Gastroesophageal sphincter (tissue), 3 donors: ENCODE results near the gene ASB2.

ENCODE experiments used
- CTCF ChIP-seq, 4 experiments: fragments of 200-600 bp in 2 of 4; fragments of 450-650 bp in 2 of 4; sonication (generic) in 1 of 4; IDR thresholded peaks; one replicate each; pipeline ENCODE4 v1.5.1; 2017 to 2019; ENCODE audit warnings: antibody characterized with exemption in 4 of 4, mild to moderate bottlenecking in 2 of 4, moderate library complexity in 2 of 4
- EP300 ChIP-seq: sonication (generic); formaldehyde crosslinking; IDR thresholded peaks from one replicate; pipeline ENCODE4 v1.6.1; 2017; ENCODE audit warnings: antibody characterized with exemption, mild to moderate bottlenecking
- POLR2AphosphoS5 ChIP-seq: sonication (generic); formaldehyde crosslinking; IDR thresholded peaks from one replicate; pipeline ENCODE4 v1.6.1; 2017; ENCODE audit warnings: antibody characterized with exemption

GRCh38 chr14:93898081-93898611 lies 78.2 kb downstream of the ASB2 start:
- TF ChIP-seq CTCF (IDR thresholded peaks at IDR 0.05) = no peak
- no peak for TF ChIP-seq POLR2AphosphoS5
- TF ChIP-seq EP300 = no peak
